ENCODE results near the gene PRM3.

DNA sequence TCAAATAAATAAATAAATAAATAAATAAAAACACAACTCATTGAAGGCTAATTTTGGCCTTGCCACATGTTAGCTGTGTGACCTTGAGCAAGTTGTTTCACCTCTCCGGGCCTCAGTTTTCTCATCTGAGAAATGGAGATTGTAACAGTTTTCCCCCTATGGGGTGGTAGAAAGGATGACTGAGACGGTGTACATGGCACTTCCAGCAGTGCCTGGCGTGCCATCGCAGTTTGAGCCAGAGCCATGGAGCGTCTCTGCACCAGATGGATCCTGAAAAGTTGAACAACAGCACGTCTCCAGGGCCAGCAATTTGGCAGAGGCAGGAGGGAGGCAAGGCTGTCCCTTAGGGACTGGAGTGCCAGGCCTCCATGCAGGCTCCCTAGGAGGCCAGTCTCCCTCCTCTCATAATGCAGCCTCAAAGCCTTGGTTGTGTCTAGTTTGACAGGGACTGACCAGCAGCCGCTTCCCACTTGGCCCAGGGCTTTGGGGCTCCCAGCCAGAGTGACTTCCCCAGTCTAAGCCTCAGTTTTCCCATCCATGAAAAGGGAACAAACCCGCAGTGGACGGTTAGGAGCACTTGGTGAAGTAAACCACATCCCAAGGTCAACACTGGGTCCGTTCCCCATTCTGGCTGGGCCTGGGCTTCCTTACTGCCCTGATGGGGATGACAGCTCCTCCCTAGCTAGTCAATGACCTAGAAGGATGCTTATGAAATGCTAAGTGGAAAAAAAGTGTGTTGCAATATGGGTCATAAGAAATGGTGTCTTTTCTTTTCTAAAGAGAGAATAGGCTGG lies 36.8 kb downstream of the PRM3 start:
- TF ChIP-seq, protein P1, sequence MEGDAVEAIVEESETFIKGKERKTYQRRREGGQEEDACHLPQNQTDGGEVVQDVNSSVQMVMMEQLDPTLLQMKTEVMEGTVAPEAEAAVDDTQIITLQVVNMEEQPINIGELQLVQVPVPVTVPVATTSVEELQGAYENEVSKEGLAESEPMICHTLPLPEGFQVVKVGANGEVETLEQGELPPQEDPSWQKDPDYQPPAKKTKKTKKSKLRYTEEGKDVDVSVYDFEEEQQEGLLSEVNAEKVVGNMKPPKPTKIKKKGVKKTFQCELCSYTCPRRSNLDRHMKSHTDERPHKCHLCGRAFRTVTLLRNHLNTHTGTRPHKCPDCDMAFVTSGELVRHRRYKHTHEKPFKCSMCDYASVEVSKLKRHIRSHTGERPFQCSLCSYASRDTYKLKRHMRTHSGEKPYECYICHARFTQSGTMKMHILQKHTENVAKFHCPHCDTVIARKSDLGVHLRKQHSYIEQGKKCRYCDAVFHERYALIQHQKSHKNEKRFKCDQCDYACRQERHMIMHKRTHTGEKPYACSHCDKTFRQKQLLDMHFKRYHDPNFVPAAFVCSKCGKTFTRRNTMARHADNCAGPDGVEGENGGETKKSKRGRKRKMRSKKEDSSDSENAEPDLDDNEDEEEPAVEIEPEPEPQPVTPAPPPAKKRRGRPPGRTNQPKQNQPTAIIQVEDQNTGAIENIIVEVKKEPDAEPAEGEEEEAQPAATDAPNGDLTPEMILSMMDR (IDR thresholded peaks at IDR 0.05) = no peak
- TF ChIP-seq POLR2A (IDR thresholded peaks at IDR 0.05) = no peak
- TF ChIP-seq EP300 (IDR thresholded peaks at IDR 0.05) = no peak
- no peak for TF ChIP-seq POLR2AphosphoS5 (IDR thresholded peaks at IDR 0.05)

Measured in gastroesophageal sphincter (tissue), 3 donors.